HepG2 (cell line): ENCODE measurements around the gene MEI1. TPM values are rescaled to one million over a fixed set of nuclear protein-coding genes. Genes with fewer than 3 reads are reported as not detected.
A peak's percentile ranks its signal among the peaks of the same experiment; 100 is the strongest.

Experiments used
- CBX5 ChIP-seq: sonication (generic); formaldehyde crosslinking; IDR thresholded peaks from 2 replicates; pipeline ENCODE4 v1.4.0; 2020; ENCODE audit warnings: missing genetic modification reagents, borderline replicate concordance
- CEBPB ChIP-seq: IDR thresholded peaks from 2 replicates; pipeline ENCODE4 v1.6.1; 2011; ENCODE audit warnings: low read depth, low read length, improper control_type of control experiment, borderline replicate concordance
- FOXC1 ChIP-seq: sonication (generic); formaldehyde crosslinking; IDR thresholded peaks from 2 replicates; pipeline ENCODE4 v1.8.0; 2022; ENCODE audit warnings: mild to moderate bottlenecking, missing genetic modification reagents, borderline replicate concordance
- GATAD1 ChIP-seq: IDR thresholded peaks from 2 replicates; pipeline ENCODE4 v1.6.1; 2016; ENCODE audit warnings: missing genetic modification reagents, missing compliant biosample characterization
- NFATC3 ChIP-seq: sonication (generic); formaldehyde crosslinking; IDR thresholded peaks from 2 replicates; pipeline ENCODE4 v1.5.1; 2020; ENCODE audit warnings: mild to moderate bottlenecking, missing genetic modification reagents
- NR2C2 ChIP-seq: sonication (generic); formaldehyde crosslinking; IDR thresholded peaks from 2 replicates; pipeline ENCODE4 v1.4.0; 2020; ENCODE audit warnings: missing genetic modification reagents, mild to moderate bottlenecking, moderate library complexity, borderline replicate concordance
- PPARG ChIP-seq: conservative IDR thresholded peaks from 2 replicates; pipeline ENCODE4 v1.6.1; 2016; ENCODE audit warnings: missing biosample characterization, missing genetic modification reagents
- RFXANK ChIP-seq: IDR thresholded peaks from 2 replicates; pipeline ENCODE4 v1.6.1; 2016
- SAP130 ChIP-seq: IDR thresholded peaks from 2 replicates; pipeline ENCODE4 v1.6.1; 2016; ENCODE audit warnings: low read depth
- STAT5B ChIP-seq: sonication (generic); formaldehyde crosslinking; IDR thresholded peaks from 2 replicates; pipeline ENCODE4 v1.4.0; 2020; ENCODE audit warnings: missing genetic modification reagents
- TEAD3 ChIP-seq: optimal IDR thresholded peaks from 2 replicates; pipeline ENCODE3; 2016; ENCODE audit warnings: borderline replicate concordance
- U2AF1 ChIP-seq: fragments of 200-400 bp; formaldehyde crosslinking; optimal IDR thresholded peaks from 2 replicates; pipeline ENCODE3; 2017; ENCODE audit warnings: mild to moderate bottlenecking, low read depth, low read length
- ZNF30 ChIP-seq: sonication (generic); formaldehyde crosslinking; IDR thresholded peaks from 2 replicates; pipeline ENCODE4 v1.5.0; 2020; ENCODE audit warnings: mild to moderate bottlenecking, missing genetic modification reagents
- ZNF33A ChIP-seq: sonication (generic); formaldehyde crosslinking; IDR thresholded peaks from 2 replicates; pipeline ENCODE4 v1.5.1; 2020; ENCODE audit warnings: missing genetic modification reagents, mild to moderate bottlenecking, moderate library complexity, borderline replicate concordance
- ZNF44 ChIP-seq: sonication (generic); formaldehyde crosslinking; IDR thresholded peaks from 2 replicates; pipeline ENCODE4 v1.5.1; 2020; ENCODE audit warnings: mild to moderate bottlenecking, missing genetic modification reagents
- ZNF569 ChIP-seq: sonication (generic); formaldehyde crosslinking; IDR thresholded peaks from 2 replicates; pipeline ENCODE4 v1.5.0; 2020; ENCODE audit warnings: mild to moderate bottlenecking, missing genetic modification reagents, moderate library complexity, borderline replicate concordance
- ZNF7 ChIP-seq: IDR thresholded peaks from 2 replicates; pipeline ENCODE4 v1.6.1; 2016; ENCODE audit warnings: missing biosample characterization, missing genetic modification reagents
- ZNF737 ChIP-seq: sonication (generic); formaldehyde crosslinking; IDR thresholded peaks from 2 replicates; pipeline ENCODE4 v1.5.0; 2020; ENCODE audit warnings: missing genetic modification reagents, mild to moderate bottlenecking, borderline replicate concordance
- polyA plus RNA-seq, 8 experiments: library from polyadenylated mRNA; depleted of rRNA in 3 of 8; stranded (reverse) in 7 of 8; unstranded in 1 of 8; fragments of >200 nt; fragmentation: Illumina TruSeq in 4 of 8; extraction: Trizol in 4 of 8; gene quantifications; 2 replicates each; pipeline versions ENCODE4 v1.2.1 to v1.2.3, GENCODE V29; 2011 to 2016; ENCODE audit warnings: low read depth in 4 of 8, missing spikeins in 1 of 8, mixed read lengths in 1 of 8; ENCODE audit not compliant: insufficient read depth in 1 of 8
- total RNA-seq, 5 experiments: library from RNA; depleted of rRNA; stranded (reverse); fragments of >200 nt; fragmentation: Illumina TruSeq; extraction: Trizol; gene quantifications; 2 replicates each; pipeline ENCODE4 v1.2.3, GENCODE V29; 2016; ENCODE audit warnings: low read depth in 1 of 5
- TF ChIP-seq, protein P1 (sequence below): sonication (generic); formaldehyde crosslinking; IDR thresholded peaks from 2 replicates; pipeline ENCODE4 v1.8.1; 2023; ENCODE audit warnings: mild to moderate bottlenecking, missing genetic modification reagents
- TF ChIP-seq, protein P2 (sequence below): sonication (generic); formaldehyde crosslinking; IDR thresholded peaks from 2 replicates; pipeline ENCODE4 v1.4.0; 2020; ENCODE audit warnings: missing genetic modification reagents
- TF ChIP-seq, protein P3 (sequence below): IDR thresholded peaks from 2 replicates; pipeline ENCODE4 v1.6.1; 2016; ENCODE audit warnings: mild to moderate bottlenecking
- TF ChIP-seq, protein P4 (sequence below), 2 experiments: sonication (generic) in 1 of 2; formaldehyde crosslinking in 1 of 2; IDR thresholded peaks; 2 replicates each; pipeline versions ENCODE4 v1.4.0 to v1.6.1; 2016 to 2020; ENCODE audit warnings: borderline replicate concordance in 1 of 2, low read depth in 1 of 2, mild to moderate bottlenecking in 1 of 2, missing genetic modification reagents in 1 of 2

Gene MEI1
- total and polyA plus RNA-seq, 2 of the 13 experiments (the other 11 are each of a cell fraction or from before 2014, with no cell fraction given): 0.75 to 1.9 TPM

DNA sequence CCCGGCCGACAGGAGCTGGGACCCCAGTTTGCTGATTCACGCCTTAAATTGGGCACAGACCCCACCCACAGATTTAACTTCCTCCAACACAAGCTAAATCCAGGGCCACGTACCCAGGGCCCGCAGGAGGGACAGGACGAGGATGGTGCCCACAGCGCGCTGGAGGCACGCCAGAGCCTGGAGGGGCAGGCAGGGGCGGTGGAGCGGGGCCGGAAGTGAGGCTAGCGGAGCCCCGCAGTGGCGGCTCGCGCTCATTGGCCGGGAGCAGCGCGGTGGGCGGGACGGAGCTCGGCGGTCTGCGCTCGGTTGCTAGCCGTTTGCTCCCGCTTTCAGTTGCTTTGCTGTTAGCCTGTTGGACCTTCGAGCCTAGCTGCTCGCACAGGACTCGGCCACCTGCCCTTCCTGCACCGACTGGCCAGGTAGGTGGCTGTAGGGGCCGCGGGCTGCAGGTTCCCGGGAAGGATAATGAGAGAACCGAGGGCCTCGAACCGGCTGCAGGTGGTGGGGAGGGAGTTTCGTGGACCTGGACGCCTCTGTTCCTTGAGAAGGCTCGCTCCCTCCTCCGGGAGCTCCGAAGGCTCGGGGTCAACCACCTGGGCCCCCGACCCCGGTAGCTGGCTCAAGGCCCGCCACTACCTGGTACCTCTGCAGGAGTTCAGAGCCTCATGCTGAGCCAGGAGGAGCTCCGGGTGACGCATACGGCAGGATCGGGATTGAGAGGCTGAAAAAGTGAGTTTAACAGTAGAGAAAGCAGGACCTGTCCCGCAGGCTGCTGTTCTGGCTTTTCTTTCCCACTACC is 101.2 kb downstream of the MEI1 start, which contains the start of gene CCDC134 (continued):
- TF ChIP-seq, protein P1, sequence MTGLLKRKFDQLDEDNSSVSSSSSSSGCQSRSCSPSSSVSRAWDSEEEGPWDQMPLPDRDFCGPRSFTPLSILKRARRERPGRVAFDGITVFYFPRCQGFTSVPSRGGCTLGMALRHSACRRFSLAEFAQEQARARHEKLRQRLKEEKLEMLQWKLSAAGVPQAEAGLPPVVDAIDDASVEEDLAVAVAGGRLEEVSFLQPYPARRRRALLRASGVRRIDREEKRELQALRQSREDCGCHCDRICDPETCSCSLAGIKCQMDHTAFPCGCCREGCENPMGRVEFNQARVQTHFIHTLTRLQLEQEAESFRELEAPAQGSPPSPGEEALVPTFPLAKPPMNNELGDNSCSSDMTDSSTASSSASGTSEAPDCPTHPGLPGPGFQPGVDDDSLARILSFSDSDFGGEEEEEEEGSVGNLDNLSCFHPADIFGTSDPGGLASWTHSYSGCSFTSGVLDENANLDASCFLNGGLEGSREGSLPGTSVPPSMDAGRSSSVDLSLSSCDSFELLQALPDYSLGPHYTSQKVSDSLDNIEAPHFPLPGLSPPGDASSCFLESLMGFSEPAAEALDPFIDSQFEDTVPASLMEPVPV (CRISPR knock-in tag): peak; percentile 62; the same call in 1 of the 2 replicates
- TF ChIP-seq GATAD1 (CRISPR knock-in tag): peak; percentile 78
- no peak for TF ChIP-seq ZNF737
- no peak for TF ChIP-seq CEBPB
- TF ChIP-seq PPARG (CRISPR knock-in tag): peak; percentile 13; the same call in 1 of the 2 replicates
- TF ChIP-seq, protein P2, sequence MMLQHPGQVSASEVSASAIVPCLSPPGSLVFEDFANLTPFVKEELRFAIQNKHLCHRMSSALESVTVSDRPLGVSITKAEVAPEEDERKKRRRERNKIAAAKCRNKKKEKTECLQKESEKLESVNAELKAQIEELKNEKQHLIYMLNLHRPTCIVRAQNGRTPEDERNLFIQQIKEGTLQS: 0 out of 2 replicates have a peak, but pooled peaks have one; percentile 7
- TF ChIP-seq ZNF33A: no peak
- peak; percentile 66; the same call in 1 of the 2 replicates for TF ChIP-seq CBX5 (CRISPR knock-in tag)
- TF ChIP-seq ZNF7 (CRISPR knock-in tag): no peak
- TF ChIP-seq, protein P3, sequence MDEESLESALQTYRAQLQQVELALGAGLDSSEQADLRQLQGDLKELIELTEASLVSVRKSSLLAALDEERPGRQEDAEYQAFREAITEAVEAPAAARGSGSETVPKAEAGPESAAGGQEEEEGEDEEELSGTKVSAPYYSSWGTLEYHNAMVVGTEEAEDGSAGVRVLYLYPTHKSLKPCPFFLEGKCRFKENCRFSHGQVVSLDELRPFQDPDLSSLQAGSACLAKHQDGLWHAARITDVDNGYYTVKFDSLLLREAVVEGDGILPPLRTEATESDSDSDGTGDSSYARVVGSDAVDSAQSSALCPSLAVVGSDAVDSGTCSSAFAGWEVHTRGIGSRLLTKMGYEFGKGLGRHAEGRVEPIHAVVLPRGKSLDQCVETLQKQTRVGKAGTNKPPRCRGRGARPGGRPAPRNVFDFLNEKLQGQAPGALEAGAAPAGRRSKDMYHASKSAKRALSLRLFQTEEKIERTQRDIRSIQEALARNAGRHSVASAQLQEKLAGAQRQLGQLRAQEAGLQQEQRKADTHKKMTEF (CRISPR knock-in tag): peak; percentile 90
- TF ChIP-seq ZNF30 (CRISPR knock-in tag): peak; percentile 67; the same call in 1 of the 2 replicates
- peak; percentile 40 for TF ChIP-seq TEAD3 (CRISPR knock-in tag)
- TF ChIP-seq ZNF569 (CRISPR knock-in tag): no peak
- TF ChIP-seq NR2C2 (CRISPR knock-in tag): peak; percentile 49; the same call in 1 of the 2 replicates
- no peak for TF ChIP-seq STAT5B
- peak; percentile 60 for TF ChIP-seq U2AF1
- no peak for TF ChIP-seq RFXANK
- peak; percentile 31; the same call in 1 of the 2 replicates for TF ChIP-seq ZNF44 (CRISPR knock-in tag)
- no peak for TF ChIP-seq NFATC3
- TF ChIP-seq, protein P4, sequence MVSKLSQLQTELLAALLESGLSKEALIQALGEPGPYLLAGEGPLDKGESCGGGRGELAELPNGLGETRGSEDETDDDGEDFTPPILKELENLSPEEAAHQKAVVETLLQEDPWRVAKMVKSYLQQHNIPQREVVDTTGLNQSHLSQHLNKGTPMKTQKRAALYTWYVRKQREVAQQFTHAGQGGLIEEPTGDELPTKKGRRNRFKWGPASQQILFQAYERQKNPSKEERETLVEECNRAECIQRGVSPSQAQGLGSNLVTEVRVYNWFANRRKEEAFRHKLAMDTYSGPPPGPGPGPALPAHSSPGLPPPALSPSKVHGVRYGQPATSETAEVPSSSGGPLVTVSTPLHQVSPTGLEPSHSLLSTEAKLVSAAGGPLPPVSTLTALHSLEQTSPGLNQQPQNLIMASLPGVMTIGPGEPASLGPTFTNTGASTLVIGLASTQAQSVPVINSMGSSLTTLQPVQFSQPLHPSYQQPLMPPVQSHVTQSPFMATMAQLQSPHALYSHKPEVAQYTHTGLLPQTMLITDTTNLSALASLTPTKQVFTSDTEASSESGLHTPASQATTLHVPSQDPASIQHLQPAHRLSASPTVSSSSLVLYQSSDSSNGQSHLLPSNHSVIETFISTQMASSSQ (IDR thresholded peaks at IDR 0.05; ENCODE audit: low read depth): no peak
- TF ChIP-seq, protein P4 (CRISPR knock-in tag; IDR thresholded peaks at IDR 0.05; ENCODE audit: borderline replicate concordance): peak; percentile 46; the same call in 1 of the 2 replicates
- TF ChIP-seq SAP130: peak; percentile 90
- TF ChIP-seq FOXC1: no peak; the same call in 1 of the 2 replicates
